ENCODE measurements around the gene CCDC187. TPM values are rescaled to one million over a fixed set of nuclear protein-coding genes. Genes with fewer than 3 reads are reported as not detected.

Gene CCDC187
- total RNA-seq, 1 donor from 2014 or later = not detected

DNA sequence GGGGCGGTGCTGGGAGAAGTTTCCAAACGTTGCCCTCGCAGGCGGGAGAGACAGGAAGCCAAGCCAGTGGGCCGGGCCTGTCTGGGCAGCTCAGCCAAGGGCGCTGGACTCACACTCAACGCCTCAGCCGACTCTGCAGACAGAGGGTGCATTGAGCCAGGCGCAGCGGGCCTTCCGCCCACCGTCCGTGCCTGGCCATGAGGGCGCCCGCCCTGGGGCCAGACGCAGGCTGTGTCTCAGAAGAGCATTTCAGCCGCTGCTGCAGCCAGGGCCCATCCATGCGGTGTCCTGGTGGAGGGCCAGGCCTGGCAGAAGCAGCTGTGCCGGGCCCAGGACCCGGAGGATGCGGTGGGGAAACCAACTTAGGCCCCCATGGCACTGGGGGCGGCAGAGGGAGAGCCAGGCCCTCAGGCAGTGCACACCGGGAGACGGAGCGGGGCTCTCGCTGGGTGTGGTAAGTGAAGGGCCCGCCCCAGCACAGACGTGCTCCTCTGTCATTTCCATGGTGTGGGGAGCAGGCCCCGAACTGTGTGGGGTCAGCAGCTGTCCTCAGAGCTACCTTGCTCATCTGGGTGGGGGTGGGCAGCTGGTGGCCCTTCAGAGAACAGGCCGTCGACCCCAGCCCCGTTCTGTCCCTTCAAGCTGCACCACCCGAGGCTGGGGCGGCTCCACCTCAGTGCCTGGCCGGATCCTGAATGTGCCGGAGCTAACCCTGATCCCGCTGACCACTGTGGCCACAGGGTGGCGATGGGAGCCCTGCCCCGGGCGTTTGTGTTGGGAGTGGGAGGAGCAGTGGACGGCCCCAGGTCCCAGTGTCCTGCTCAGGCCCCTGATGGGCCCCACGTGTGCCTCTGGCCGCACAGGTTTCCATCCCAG lies 41.6 kb upstream of the CCDC187 start:
- Histone ChIP-seq H3K9me3 (no peaks in the 10 kb centered on the region), H3K27ac (peak overlapping the region; percentile 75), H3K36me3 (no peaks in the 10 kb centered on the region), H3K4me1 (peaks cover 45% of the 10 kb centered on the region), H3K4me3 (peak overlapping the region; percentile 7 to 22), H3K27me3 (no peaks in the 10 kb centered on the region)
- intact Hi-C loops (cut with DNase I) = no loop called here
- TF ChIP-seq POLR2AphosphoS5 (IDR thresholded peaks at IDR 0.05; ENCODE audit: insufficient read depth in 1 of 2, low read depth in 1 of 2) = peak in 1 of 2 donors; percentile 42
- no peak for TF ChIP-seq POLR2A (IDR thresholded peaks at IDR 0.05)
- TF ChIP-seq, protein P1, sequence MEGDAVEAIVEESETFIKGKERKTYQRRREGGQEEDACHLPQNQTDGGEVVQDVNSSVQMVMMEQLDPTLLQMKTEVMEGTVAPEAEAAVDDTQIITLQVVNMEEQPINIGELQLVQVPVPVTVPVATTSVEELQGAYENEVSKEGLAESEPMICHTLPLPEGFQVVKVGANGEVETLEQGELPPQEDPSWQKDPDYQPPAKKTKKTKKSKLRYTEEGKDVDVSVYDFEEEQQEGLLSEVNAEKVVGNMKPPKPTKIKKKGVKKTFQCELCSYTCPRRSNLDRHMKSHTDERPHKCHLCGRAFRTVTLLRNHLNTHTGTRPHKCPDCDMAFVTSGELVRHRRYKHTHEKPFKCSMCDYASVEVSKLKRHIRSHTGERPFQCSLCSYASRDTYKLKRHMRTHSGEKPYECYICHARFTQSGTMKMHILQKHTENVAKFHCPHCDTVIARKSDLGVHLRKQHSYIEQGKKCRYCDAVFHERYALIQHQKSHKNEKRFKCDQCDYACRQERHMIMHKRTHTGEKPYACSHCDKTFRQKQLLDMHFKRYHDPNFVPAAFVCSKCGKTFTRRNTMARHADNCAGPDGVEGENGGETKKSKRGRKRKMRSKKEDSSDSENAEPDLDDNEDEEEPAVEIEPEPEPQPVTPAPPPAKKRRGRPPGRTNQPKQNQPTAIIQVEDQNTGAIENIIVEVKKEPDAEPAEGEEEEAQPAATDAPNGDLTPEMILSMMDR (IDR thresholded peaks at IDR 0.05) = peak in 1 of 3 experiments; percentile 20
- no peak for DNase-seq (ENCODE audit: extremely low spot score in 2 of 2)

DNA sequence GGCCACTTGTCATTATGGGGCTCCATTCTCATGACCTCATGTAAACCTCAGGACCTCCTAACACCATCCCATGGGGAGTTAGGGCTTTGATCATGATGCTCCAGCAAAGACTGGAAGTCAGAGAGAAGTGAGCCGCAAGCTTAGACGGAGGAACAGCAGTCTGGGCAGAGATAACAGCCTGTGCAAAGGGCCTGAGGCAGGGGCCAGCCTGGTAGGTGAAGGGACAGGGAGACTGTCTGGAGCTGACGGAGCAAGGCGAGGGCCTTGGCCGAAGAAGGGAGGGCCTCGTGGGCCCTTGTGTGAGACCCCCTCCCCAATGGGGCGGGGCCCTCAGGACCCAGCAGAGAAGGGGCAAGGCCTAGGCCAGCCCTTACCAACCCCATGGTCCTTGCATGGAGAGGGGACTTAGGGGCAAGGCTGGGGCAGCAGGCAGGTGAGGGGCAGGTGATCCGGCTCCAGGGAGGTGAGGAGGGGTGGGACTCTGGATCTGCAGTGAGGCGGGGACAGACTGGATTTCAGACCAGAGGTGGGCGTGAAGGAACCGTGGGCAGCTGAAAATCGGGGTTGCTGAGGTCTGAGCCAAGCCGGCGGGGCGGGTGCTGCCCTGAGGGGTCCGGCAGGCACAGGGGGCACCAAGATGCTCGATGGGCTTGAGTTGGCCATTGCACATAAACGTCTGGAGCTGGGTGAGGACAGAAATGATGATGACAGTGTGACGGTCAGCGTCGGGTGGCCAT lies 40.8 kb upstream of the CCDC187 start:
- DNase-seq (ENCODE audit: extremely low spot score in 2 of 2) = no peak
- Histone ChIP-seq H3K36me3 (no peaks in the 10 kb centered on the region), H3K27me3 (no peaks in the 10 kb centered on the region), H3K27ac (peak overlapping the region; percentile 75), H3K4me1 (peaks cover 45% of the 10 kb centered on the region), H3K4me3 (no peak overlapping the region), H3K9me3 (no peaks in the 10 kb centered on the region)
- TF ChIP-seq, protein P1 (IDR thresholded peaks at IDR 0.05) = no peak
- TF ChIP-seq POLR2A (IDR thresholded peaks at IDR 0.05) (no peak), POLR2AphosphoS5 (IDR thresholded peaks at IDR 0.05; ENCODE audit: insufficient read depth in 1 of 2, low read depth in 1 of 2) (no peak)
- intact Hi-C loops (cut with DNase I) = no loop called here

DNA sequence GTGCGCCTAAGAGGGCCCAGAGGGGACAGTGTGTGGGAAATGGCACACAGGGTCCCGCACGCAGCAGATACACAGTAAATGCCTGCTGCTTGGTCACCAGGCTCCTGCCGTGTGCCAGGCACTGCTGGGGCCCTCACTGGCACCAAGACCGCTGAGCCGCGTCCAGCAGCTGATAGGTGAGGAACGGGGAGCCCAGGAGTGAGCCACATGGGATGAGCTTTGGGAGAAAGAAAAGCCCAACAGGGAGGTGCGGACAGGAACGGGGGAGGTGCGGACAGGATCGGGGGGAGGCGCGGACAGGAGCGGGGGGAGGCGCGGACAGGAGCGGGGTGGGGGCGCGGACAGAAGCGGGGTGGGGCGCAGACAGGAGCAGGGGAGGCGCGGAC lies 40.0 kb upstream of the CCDC187 start:
- Histone ChIP-seq H3K9me3 (no peaks in the 10 kb centered on the region), H3K36me3 (no peaks in the 10 kb centered on the region), H3K4me3 (no peak overlapping the region), H3K4me1 (peaks cover 45% of the 10 kb centered on the region), H3K27me3 (no peaks in the 10 kb centered on the region), H3K27ac (no peak overlapping the region)
- no peak for DNase-seq (ENCODE audit: extremely low spot score in 2 of 2)
- TF ChIP-seq POLR2AphosphoS5 (IDR thresholded peaks at IDR 0.05; ENCODE audit: insufficient read depth in 1 of 2, low read depth in 1 of 2) (no peak), POLR2A (IDR thresholded peaks at IDR 0.05) (no peak)
- TF ChIP-seq, protein P1 (IDR thresholded peaks at IDR 0.05) = no peak
- intact Hi-C loops (cut with DNase I) = no loop called here

DNA sequence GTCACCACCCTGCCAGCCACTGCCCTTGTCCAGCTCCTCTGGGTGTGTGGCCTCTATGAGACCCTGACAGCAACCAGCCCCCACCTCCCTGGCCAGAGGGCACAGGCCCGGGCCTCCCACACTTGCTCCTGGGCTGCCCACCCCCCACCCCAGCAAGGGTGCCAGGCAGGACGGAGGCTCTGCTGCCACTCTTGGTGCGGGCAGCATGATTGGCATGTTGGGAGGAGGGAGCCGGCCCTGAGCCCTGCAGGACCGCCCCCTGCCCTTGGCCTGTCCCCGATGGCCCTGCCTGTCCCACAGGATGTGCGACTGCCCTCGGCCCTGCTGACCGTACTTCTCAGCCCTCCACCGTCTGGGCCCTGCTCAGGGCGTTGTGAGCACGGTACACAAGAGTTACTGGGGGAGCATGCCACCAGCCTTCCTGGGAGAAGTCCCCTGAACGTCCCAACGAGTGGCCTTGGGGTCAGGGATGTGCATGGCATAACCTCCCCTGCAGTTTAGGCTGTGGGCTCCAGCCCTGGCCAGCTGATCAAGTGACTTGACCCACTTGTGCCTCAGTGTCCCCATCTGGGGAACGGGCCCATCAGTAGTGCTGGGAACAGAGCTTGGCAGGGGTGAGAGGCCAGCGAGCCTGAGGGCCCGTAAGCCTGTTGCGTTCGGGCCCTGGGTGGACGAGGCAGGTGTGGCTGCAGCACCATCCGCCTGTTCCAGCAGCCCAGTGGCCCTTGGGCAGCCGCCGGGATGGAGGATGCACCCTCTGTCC lies 39.4 kb upstream of the CCDC187 start:
- intact Hi-C loops (cut with DNase I) = no loop called here
- H3K4me3 ChIP-seq = peak overlapping the region; percentile 30 to 46

More for the DNA sequence above, 39.4 kb upstream of the CCDC187 start:
- Histone ChIP-seq H3K4me1 (peaks cover 45% of the 10 kb centered on the region), H3K27ac (peak overlapping the region; percentile 22), H3K9me3 (no peaks in the 10 kb centered on the region), H3K36me3 (peaks cover 0 to 2% of the 10 kb centered on the region in 2 donors), H3K27me3 (no peaks in the 10 kb centered on the region)
- DNase-seq (ENCODE audit: extremely low spot score in 2 of 2) = no peak
- TF ChIP-seq POLR2AphosphoS5 (IDR thresholded peaks at IDR 0.05; ENCODE audit: insufficient read depth in 1 of 2, low read depth in 1 of 2) = no peak
- TF ChIP-seq, protein P1 (IDR thresholded peaks at IDR 0.05) = no peak
- TF ChIP-seq POLR2A (IDR thresholded peaks at IDR 0.05) = no peak
